Measurements from ENCODE around the gene RAPGEF1.

RAPGEF1 gene

DNA sequence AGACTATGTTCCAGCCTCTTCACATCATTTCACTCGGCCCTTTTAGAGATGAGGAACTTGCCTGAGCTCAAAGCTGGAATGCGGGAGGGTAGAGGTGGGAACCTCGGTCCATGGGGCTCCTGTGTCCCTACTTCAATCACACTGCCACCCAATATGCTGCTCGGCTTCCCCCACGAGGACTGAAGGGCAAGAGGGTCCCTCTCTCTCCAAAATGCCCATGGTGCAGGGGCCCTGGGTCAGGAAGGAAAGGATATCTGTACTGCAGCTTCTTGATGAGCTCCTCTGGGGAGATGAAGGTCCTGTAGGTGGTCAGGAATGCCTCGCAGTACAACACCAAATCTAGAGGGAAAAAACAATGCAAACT lies 148.0 kb downstream of the RAPGEF1 start:
- H3K27ac ChIP-seq, result peak overlapping the region; percentile 62
- POLR2A ChIA-PET (ENCODE audit: low non-redundant PET), result interaction anchor here (0.7 kb wide), 1 partner anchor 20 kb away, joined by 3 read pairs; no protein-coding TSS in a partner anchor
- CTCF ChIA-PET, result interaction anchor here (0.5 to 3.1 kb wide), 41 partner anchors 10 to 667 kb away, joined by 3 to 40 read pairs (median 4); partner anchors contain the start of gene RAPGEF1
- no peak for TF ChIP-seq CTCF (conservative IDR thresholded peaks at IDR 0.05; ENCODE audit: low read depth)
- no peak for DNase-seq (ENCODE audit: low spot score)

GRCh38 chr9:131590907-131591844 lies 148.7 kb downstream of the RAPGEF1 start:
- H3K27ac ChIP-seq, result peak overlapping the region; percentile 62
- TF ChIP-seq CTCF (conservative IDR thresholded peaks at IDR 0.05; ENCODE audit: low read depth), result peak; percentile 99
- ChIA-PET POLR2A (ENCODE audit: low non-redundant PET) (interaction anchor here (0.6 kb wide), 1 partner anchor 160 kb away, joined by 3 read pairs; no protein-coding TSS in a partner anchor), CTCF (interaction anchor here (0.5 to 3.1 kb wide), 45 partner anchors 10 to 668 kb away, joined by 3 to 40 read pairs (median 4); partner anchors contain the start of gene RAPGEF1)
- DNase-seq (ENCODE audit: low spot score), result peak; percentile 92

DNA sequence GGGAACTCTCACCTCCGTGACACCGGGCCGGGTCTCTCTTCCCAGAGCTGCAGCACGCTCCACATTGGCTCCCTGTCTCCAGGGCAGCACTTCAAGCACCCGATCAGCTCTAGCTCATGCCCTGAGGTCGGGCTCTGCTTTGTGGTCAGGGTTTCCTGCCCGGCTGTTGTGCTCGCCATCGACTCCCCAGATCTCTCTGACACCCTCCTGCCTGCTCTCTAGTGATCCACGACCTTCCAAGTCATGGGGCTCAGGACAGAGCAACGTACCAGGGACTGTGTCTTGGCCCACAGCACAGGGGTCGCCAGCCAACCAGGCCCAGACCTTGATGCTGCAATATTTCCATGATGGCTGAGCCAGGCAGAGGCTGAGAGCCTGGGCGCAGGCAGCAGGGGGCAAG lies 149.4 kb downstream of the RAPGEF1 start:
- DNase-seq (ENCODE audit: low spot score), result no peak
- peak overlapping the region; percentile 1; the same call in 1 of the 2 replicates for H3K27ac ChIP-seq
- POLR2A ChIA-PET (ENCODE audit: low non-redundant PET), result no interaction called here
- CTCF ChIA-PET, result interaction anchor here (0.7 to 3.1 kb wide), 6 partner anchors 16 to 369 kb away, joined by 3 to 40 read pairs (median 12); partner anchors contain the start of gene RAPGEF1
- TF ChIP-seq CTCF (conservative IDR thresholded peaks at IDR 0.05; ENCODE audit: low read depth), result no peak

- DNase-seq (ENCODE audit: low spot score), result no peak
- POLR2A ChIA-PET (ENCODE audit: low non-redundant PET), result no interaction called here
- TF ChIP-seq CTCF (conservative IDR thresholded peaks at IDR 0.05; ENCODE audit: low read depth), result no peak
- CTCF ChIA-PET, result interaction anchor here (1.0 to 2.2 kb wide), 3 partner anchors 89 to 166 kb away, joined by 4 to 15 read pairs (median 13); no protein-coding TSS in a partner anchor
- peak overlapping the region; percentile 1; the same call in 1 of the 2 replicates for H3K27ac ChIP-seq
Measured at GRCh38 chr9:131589993-131590392, 149.9 kb downstream of the RAPGEF1 start.

DNA sequence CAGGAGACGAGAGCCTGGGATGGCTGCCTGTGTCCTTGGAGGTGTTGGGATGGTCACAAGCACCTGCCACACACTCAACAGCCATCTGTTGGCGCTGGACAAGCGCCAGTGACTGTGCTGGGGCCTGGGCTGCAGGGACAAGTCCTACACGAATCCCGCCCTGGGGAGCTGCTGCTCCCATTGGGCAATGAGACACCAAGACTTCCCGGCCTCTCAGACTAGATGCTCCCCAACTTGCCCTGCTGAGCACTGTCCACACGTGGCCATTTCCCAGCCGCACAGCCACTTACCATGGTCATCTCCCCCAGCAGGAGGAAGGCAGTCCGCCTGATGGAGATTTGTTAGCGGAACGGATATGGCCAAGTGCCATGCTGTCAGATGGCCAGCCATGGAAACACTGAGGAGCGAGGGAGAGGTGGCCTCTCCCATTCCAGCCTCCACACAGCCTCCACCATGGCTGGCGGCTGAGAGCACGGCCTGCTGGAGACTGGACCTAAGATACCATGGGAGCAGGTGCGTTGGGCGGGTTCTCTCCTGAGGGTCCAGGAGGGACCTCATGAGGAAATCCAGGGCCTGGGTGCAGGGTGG lies 150.7 kb downstream of the RAPGEF1 start:
- DNase-seq (ENCODE audit: low spot score), result no peak
- CTCF ChIA-PET, result interaction anchor here (2.8 kb wide), 1 partner anchor 151 kb away, joined by 22 read pairs; the partner anchor contains the start of gene RAPGEF1
- POLR2A ChIA-PET (ENCODE audit: low non-redundant PET), result no interaction called here
- H3K27ac ChIP-seq, result peak overlapping the region; percentile 15; the same call in 1 of the 2 replicates
- no peak for TF ChIP-seq CTCF (conservative IDR thresholded peaks at IDR 0.05; ENCODE audit: low read depth)

GRCh38 chr9:131588396-131588795 lies 151.5 kb downstream of the RAPGEF1 start:
- no peak for TF ChIP-seq CTCF (conservative IDR thresholded peaks at IDR 0.05; ENCODE audit: low read depth)
- DNase-seq (ENCODE audit: low spot score), result no peak
- CTCF ChIA-PET, result interaction anchor here (0.6 to 2.8 kb wide), 2 partner anchors 152 to 238 kb away, joined by 4 to 22 read pairs; partner anchors contain the start of gene RAPGEF1
- POLR2A ChIA-PET (ENCODE audit: low non-redundant PET), result interaction anchor here (0.6 kb wide), 1 partner anchor 115 kb away, joined by 3 read pairs; no protein-coding TSS in a partner anchor
- peak overlapping the region; percentile 15; the same call in 1 of the 2 replicates for H3K27ac ChIP-seq

All from RWPE1 (cell line).